Activated CD8-positive, alpha-beta memory T cell treated with anti-CD3 and anti-CD28 coated beads, Interleukin-2, amount 10 ng/mL, durations not matched to agents 7 days and 5 days (primary cell): Measurements from ENCODE around the gene RBMY1A1. TPM values are rescaled to one million over a fixed set of nuclear protein-coding genes. Genes with fewer than 3 reads are reported as not detected.
"Not testable (repeated sequence)": the region's sequence is repeated elsewhere in the genome, so short reads cannot be mapped to it uniquely, and the experiment has no call there.

Experiments
- ATAC-seq: fragments of 150-1000 bp; cut with Tn5 transposase; one replicate; pipeline ENCODE4 v1.10.0; 2021; ENCODE audit warnings: moderate library complexity
- CTCF ChIA-PET: fragments of 350-600 bp; sonication (Branson Sonifier 250); formaldehyde crosslinking; loops from one replicate; lab custom pipeline; 2021; ENCODE audit warnings: antibody characterized with exemption; lab: Charles Lee
- DNase-seq: peaks from one replicate; pipeline ENCODE4 v3.0.0-alpha.2; 2020
- H3K27ac Mint-ChIP-seq: one replicate; pipeline ENCODE4 v1.8.0; 2021; ENCODE audit warnings: mild to moderate bottlenecking, mixed read lengths
- H3K27me3 Mint-ChIP-seq: one replicate; pipeline ENCODE4 v1.8.0; 2021; ENCODE audit warnings: mixed read lengths
- H3K36me3 Mint-ChIP-seq: one replicate; pipeline ENCODE4 v1.8.0; 2021; ENCODE audit warnings: mild to moderate bottlenecking, mixed read lengths
- H3K4me1 Mint-ChIP-seq: one replicate; pipeline ENCODE4 v1.8.0; 2021; ENCODE audit warnings: mixed read lengths
- H3K4me3 Mint-ChIP-seq: one replicate; pipeline ENCODE4 v1.8.0; 2021; ENCODE audit warnings: mild to moderate bottlenecking, moderate library complexity, mixed read lengths
- H3K9me3 Mint-ChIP-seq: one replicate; pipeline ENCODE4 v1.8.0; 2022; ENCODE audit warnings: low read depth, mixed read lengths
- total RNA-seq, 2 experiments: library from RNA; stranded (reverse); gene quantifications; one replicate each; pipeline ENCODE4 v1.2.3, GENCODE V29; 2021

The RBMY1A1 gene
- total RNA-seq: not detected

DNA sequence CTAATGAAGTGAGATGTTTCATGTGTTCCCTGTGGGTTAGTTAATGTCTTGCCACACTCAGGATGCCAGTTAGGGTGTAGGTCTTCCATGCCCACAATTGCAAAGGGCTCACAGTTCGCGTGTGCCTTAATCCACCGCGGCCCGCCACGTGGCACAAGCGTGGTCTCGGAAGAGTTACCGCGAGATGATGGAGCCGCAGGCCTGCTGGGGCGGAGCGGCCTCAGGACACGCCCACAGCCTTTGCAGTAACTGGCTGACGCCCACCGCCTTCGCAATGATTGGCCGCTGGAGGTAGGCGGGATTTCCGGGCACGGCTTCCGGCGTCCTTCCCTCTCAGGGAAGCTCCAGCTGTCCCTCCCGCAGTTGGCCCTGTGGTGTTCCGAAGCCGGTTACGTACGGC is at the start of gene RBMY1A1:
Gene RBMY1A1, plus strand, starts transcription at position 301 of the 400 bp plus-strand sequence. CDS start 2,013 bp downstream, outside the sequence.
- H3K27ac Mint-ChIP-seq, DNase-seq, H3K4me3 Mint-ChIP-seq, H3K27me3 Mint-ChIP-seq, H3K36me3 Mint-ChIP-seq, CTCF ChIA-PET, H3K4me1 Mint-ChIP-seq, ATAC-seq, H3K9me3 Mint-ChIP-seq: not testable (repeated sequence)

DNA sequence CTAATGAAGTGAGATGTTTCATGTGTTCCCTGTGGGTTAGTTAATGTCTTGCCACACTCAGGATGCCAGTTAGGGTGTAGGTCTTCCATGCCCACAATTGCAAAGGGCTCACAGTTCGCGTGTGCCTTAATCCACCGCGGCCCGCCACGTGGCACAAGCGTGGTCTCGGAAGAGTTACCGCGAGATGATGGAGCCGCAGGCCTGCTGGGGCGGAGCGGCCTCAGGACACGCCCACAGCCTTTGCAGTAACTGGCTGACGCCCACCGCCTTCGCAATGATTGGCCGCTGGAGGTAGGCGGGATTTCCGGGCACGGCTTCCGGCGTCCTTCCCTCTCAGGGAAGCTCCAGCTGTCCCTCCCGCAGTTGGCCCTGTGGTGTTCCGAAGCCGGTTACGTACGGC is 23.6 kb upstream of the RBMY1A1 start, which contains the start of gene RBMY1B:
Gene RBMY1B, plus strand, starts transcription at position 301 of the 400 bp plus-strand sequence. CDS start 2,013 bp downstream, outside the sequence.
- H3K36me3 Mint-ChIP-seq, H3K4me3 Mint-ChIP-seq, H3K27ac Mint-ChIP-seq, H3K9me3 Mint-ChIP-seq, H3K4me1 Mint-ChIP-seq, H3K27me3 Mint-ChIP-seq, ATAC-seq, CTCF ChIA-PET, DNase-seq: not testable (repeated sequence)

DNA sequence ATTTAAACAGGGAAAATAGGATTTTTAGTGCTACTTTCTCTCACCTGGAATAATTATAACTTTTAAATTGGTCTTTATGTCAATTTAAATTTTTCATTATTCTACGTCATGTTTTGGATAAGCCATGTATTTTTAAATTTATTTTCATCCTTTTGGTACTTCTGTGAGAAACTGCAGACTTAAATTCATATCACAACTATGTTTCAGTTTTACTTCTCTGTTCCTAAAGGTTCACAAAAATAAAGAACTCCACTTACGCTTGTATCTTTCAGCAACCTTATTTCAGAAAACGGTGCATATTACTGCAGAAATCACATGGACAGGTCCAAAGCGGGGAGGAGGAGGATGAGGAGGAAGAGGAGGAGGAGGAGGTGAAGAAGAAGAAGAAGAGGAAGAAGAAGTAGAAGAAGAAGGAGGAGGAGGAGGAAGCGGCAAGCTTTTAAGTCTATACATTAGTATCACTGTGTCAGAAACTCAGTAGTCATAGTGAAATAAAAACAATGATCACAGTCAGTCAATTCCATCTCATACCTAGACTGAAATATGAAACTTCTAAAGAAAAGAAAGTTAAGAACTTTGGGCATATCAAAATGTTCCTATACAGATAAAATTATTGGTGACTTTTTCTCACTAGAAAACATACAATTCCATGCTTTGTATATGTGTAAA is 24.8 kb downstream of the RBMY1A1 start:
- H3K9me3 Mint-ChIP-seq, H3K27ac Mint-ChIP-seq, ATAC-seq, H3K36me3 Mint-ChIP-seq, DNase-seq, H3K4me1 Mint-ChIP-seq, H3K4me3 Mint-ChIP-seq, CTCF ChIA-PET, H3K27me3 Mint-ChIP-seq: not testable (repeated sequence)

DNA sequence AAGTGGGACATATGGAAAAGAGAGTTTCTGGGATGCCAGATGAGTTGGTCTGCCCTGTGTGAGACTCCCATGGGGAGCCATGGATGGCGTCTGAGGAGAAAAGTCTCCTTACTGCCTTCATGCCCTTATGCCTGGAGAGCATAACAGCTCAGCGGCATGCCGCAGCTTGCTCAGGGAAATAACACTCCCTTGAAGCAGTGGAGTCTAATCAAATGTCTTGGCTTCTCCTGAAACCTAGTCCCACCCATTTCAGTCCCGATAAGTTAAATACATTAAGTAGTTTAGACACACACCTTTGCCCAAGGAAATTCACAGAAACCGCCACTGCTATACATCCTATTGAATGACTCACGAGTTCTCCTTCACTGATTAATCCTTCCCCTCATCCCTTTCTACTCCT is 50.8 kb downstream of the RBMY1A1 start:
- DNase-seq (no peak), ATAC-seq (no peak)
- CTCF ChIA-PET: no interaction called here
- H3K4me3 Mint-ChIP-seq: no peak overlapping the region
- no peak overlapping the region for H3K27ac Mint-ChIP-seq
- H3K9me3 Mint-ChIP-seq: no peaks in the 10 kb centered on the region
- H3K36me3 Mint-ChIP-seq: no peaks in the 10 kb centered on the region
- no peaks in the 10 kb centered on the region for H3K4me1 Mint-ChIP-seq
- no peaks in the 10 kb centered on the region for H3K27me3 Mint-ChIP-seq

DNA sequence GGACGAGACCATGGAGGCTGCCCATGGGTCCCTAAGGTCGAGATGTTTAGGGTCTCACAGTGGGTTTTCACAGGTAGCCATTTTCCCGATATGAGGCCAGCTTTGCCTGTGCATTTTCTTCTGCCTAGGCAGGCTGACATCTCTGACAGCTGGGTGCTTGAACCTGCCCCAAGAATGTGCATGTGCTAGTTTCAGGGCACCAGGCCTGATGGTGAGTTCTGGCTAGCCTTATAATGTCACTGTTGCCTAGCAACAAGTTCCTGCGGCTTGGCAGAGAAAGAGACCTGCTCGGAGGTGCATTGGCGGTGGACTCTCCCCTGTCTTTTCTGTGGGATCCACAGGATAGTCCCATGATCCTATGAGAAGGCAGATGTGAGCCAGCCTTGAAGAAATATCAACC is 51.8 kb downstream of the RBMY1A1 start:
- CTCF ChIA-PET, H3K27ac Mint-ChIP-seq, DNase-seq, H3K27me3 Mint-ChIP-seq, H3K4me1 Mint-ChIP-seq, H3K4me3 Mint-ChIP-seq, H3K9me3 Mint-ChIP-seq, ATAC-seq, H3K36me3 Mint-ChIP-seq: not testable (repeated sequence)

DNA sequence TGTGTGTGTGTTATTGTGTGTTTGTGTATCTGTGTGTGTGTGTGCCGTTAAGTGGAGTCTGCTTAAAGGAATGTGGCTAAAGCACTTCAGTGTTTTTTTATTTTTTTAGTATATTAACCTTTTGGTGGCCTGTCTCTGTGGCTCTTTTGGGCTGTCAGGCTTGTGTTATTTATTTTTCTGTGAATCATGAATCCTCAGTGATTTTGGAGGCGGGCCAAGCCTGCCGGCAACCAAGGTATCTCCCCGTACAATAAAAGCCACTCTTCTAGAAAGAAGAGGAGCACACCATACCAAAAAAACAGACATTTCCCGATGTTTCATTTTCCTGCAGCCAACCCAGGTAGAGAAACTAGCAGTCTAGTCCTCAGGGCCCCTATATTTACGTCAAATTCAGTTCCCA is 57.4 kb downstream of the RBMY1A1 start:
- CTCF ChIA-PET: no interaction called here
- DNase-seq: no peak
- H3K9me3 Mint-ChIP-seq: no peaks in the 10 kb centered on the region
- no peaks in the 10 kb centered on the region for H3K27me3 Mint-ChIP-seq
- no peak overlapping the region for H3K4me3 Mint-ChIP-seq
- H3K36me3 Mint-ChIP-seq: no peaks in the 10 kb centered on the region
- H3K4me1 Mint-ChIP-seq: no peaks in the 10 kb centered on the region
- no peak overlapping the region for H3K27ac Mint-ChIP-seq
- ATAC-seq: no peak

DNA sequence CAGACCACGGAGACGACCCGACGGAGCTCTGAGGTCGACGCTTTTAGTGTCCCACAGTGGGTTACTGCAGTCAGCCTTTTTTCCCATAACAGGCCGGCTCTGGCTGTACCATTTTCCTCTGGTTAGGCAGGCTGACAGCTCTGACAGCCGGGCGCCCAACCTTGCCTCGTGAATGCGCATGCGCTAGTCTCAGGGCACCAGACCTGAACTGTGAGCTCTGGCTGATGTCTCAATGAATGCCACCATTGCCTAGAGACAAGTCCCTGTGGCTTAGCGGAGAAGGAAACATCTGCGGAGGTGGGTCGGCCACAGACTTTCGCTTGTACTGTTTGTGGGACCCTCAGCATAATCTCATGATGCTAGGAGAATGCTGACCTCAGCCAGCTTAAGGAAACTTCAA is 61.6 kb downstream of the RBMY1A1 start:
- H3K27me3 Mint-ChIP-seq, DNase-seq, H3K9me3 Mint-ChIP-seq, CTCF ChIA-PET, H3K27ac Mint-ChIP-seq, H3K4me3 Mint-ChIP-seq, ATAC-seq, H3K36me3 Mint-ChIP-seq, H3K4me1 Mint-ChIP-seq: not testable (repeated sequence)

Other genes starting within 250 kb of the RBMY1A1 start
- not detected for gene RBMY1B, start 23.5 kb upstream of the RBMY1A1 start, total RNA-seq